SK-N-SH (cell line): Measurements from ENCODE around the gene BLOC1S1. TPM values are rescaled to one million over a fixed set of nuclear protein-coding genes. Genes with fewer than 3 reads are reported as not detected.

Experiments used
- CTCF ChIA-PET: fragments of 300-600, 350-600 bp; formaldehyde crosslinking; extraction: SDS; loops from one replicate; lab custom pipeline; 2021; lab: Yijun Ruan, JAX
- POLR2A ChIA-PET: fragments of 350-600 bp; sonication (Branson Sonifier 250); formaldehyde crosslinking; extraction: SDS; loops from one replicate; lab custom pipeline; 2020; ENCODE audit warnings: antibody characterized with exemption, inconsistent platforms; lab: Yijun Ruan, JAX
- DNase-seq: peaks from one replicate; pipeline ENCODE4 v3.0.0; 2012
- H2AFZ ChIP-seq: fragments of 200-600 bp; sonication (generic); 2 replicates; pipeline ENCODE4 v1.8.1; 2016; ENCODE audit warnings: antibody characterized with exemption, mild to moderate bottlenecking, low read depth
- H3F3A ChIP-seq: fragments of 200-600 bp; sonication (generic); replicated peaks from 2 replicates; pipeline ENCODE3; 2016; ENCODE audit warnings: antibody characterized with exemption, mild to moderate bottlenecking; ENCODE audit not compliant: insufficient read depth
- H3K27ac ChIP-seq, 2 experiments: fragments of 200-500 bp in 1 of 2; fragments of 200-600 bp in 1 of 2; sonication (Bioruptor generic) in 1 of 2; sonication (generic), shearing (Covaris generic) in 1 of 2; 2 replicates each; pipeline versions ENCODE4 v1.5.1 to v1.6.1; 2014 to 2016; ENCODE audit warnings: low read depth in 2 of 2, inconsistent platforms in 1 of 2, low read length in 1 of 2, mild to moderate bottlenecking in 1 of 2, mixed read lengths in 1 of 2
- H3K27me3 ChIP-seq: fragments of 200-600 bp; sonication (generic), shearing (Covaris generic); 2 replicates; pipeline ENCODE4 v1.6.1; 2016; ENCODE audit warnings: mixed run types; ENCODE audit not compliant: insufficient read depth
- H3K36me3 ChIP-seq, 2 experiments: fragments of 200-500 bp in 1 of 2; fragments of 200-600 bp in 1 of 2; sonication (Bioruptor generic) in 1 of 2; sonication (generic) in 1 of 2; replicated peaks in 1 of 2; 2 replicates each; pipeline versions ENCODE3 to v1.5.1; 2014 to 2016; ENCODE audit warnings: low read length in 1 of 2, mild to moderate bottlenecking in 1 of 2; ENCODE audit not compliant: insufficient read depth in 2 of 2, control insufficient read depth in 1 of 2
- H3K4me1 ChIP-seq, 2 experiments: fragments of 200-500 bp in 1 of 2; fragments of 200-600 bp in 1 of 2; sonication (Bioruptor generic) in 1 of 2; sonication (generic), shearing (Covaris generic) in 1 of 2; 2 replicates each; pipeline versions ENCODE4 v1.5.1 to v1.6.1; 2014 to 2016; ENCODE audit warnings: low read depth in 1 of 2, low read length in 1 of 2, mixed run types in 1 of 2; ENCODE audit not compliant: insufficient read depth in 2 of 2, control insufficient read depth in 1 of 2
- H3K4me2 ChIP-seq: fragments of 200-600 bp; sonication (generic), shearing (Covaris generic); 2 replicates; pipeline ENCODE4 v1.6.1; 2017; ENCODE audit warnings: mixed run types
- H3K4me3 ChIP-seq, 2 experiments: fragments of 200-500 bp in 1 of 2; fragments of 200-600 bp in 1 of 2; sonication (Bioruptor generic) in 1 of 2; sonication (generic), shearing (Covaris generic) in 1 of 2; 2 replicates each; pipeline versions ENCODE4 v1.5.1 to v1.8.1; 2014 to 2016; ENCODE audit warnings: low read depth in 2 of 2, inconsistent platforms in 1 of 2, low read length in 1 of 2, mild to moderate bottlenecking in 1 of 2, mixed read lengths in 1 of 2, moderate library complexity in 1 of 2
- H3K79me2 ChIP-seq: fragments of 200-600 bp; sonication (generic); 2 replicates; pipeline ENCODE4 v1.8.1; 2017; ENCODE audit warnings: mild to moderate bottlenecking; ENCODE audit not compliant: insufficient read depth
- H3K9ac ChIP-seq: fragments of 200-600 bp; sonication (generic); 2 replicates; pipeline ENCODE4 v1.6.1; 2017; ENCODE audit warnings: mixed run types
- H3K9me2 ChIP-seq: fragments of 200-600 bp; sonication (generic); 2 replicates; pipeline ENCODE4 v1.6.1; 2017; ENCODE audit warnings: mixed run types
- H3K9me3 ChIP-seq: fragments of 200-600 bp; sonication (generic); 2 replicates; pipeline ENCODE4 v1.6.1; 2017; ENCODE audit warnings: mixed run types, mild to moderate bottlenecking, moderate library complexity
- H4K20me1 ChIP-seq: fragments of 200-600 bp; sonication (generic); 2 replicates; pipeline ENCODE4 v1.6.1; 2017; ENCODE audit warnings: mild to moderate bottlenecking, mixed run types; ENCODE audit not compliant: insufficient read depth
- CHD2 ChIP-seq: fragments of 150-350 bp; IDR thresholded peaks from 2 replicates; pipeline ENCODE4 v1.6.1; 2018; ENCODE audit warnings: low read length; ENCODE audit not compliant: partially characterized antibody
- ELF1 ChIP-seq: IDR thresholded peaks from 2 replicates; pipeline ENCODE4 v1.4.0; 2012
- FOSL2 ChIP-seq: IDR thresholded peaks from 2 replicates; pipeline ENCODE4 v1.4.0; 2012; ENCODE audit warnings: low read depth, mild to moderate bottlenecking, moderate library complexity, borderline replicate concordance
- FOXM1 ChIP-seq: IDR thresholded peaks from 2 replicates; pipeline ENCODE4 v1.4.0; 2012; ENCODE audit warnings: low read depth, mild to moderate bottlenecking
- GATA2 ChIP-seq: sonication (generic); formaldehyde crosslinking; IDR thresholded peaks from 2 replicates; pipeline ENCODE4 v1.5.0; 2020; ENCODE audit warnings: mild to moderate bottlenecking, missing genetic modification reagents
- MEF2A ChIP-seq: IDR thresholded peaks from 2 replicates; pipeline ENCODE4 v1.4.0; 2012; ENCODE audit warnings: low read depth, borderline replicate concordance
- POLR2AphosphoS5 ChIP-seq: IDR thresholded peaks from 2 replicates; pipeline ENCODE4 v1.6.1; 2012; ENCODE audit warnings: low read depth, low read length
- RCOR1 ChIP-seq: fragments of 150-350 bp; IDR thresholded peaks from 2 replicates; pipeline ENCODE4 v1.6.1; 2017; ENCODE audit warnings: antibody characterized with exemption, low read length
- RFX5 ChIP-seq: IDR thresholded peaks from 2 replicates; pipeline ENCODE4 v1.6.1; 2012; ENCODE audit warnings: mild to moderate bottlenecking, improper control_type of control experiment, low read length
- RXRA ChIP-seq: IDR thresholded peaks from 2 replicates; pipeline ENCODE4 v1.4.0; 2012; ENCODE audit warnings: low read depth, mild to moderate bottlenecking, borderline replicate concordance
- SIN3A ChIP-seq: IDR thresholded peaks from 2 replicates; pipeline ENCODE4 v1.6.1; 2012; ENCODE audit warnings: low read depth, mild to moderate bottlenecking, low read length, moderate library complexity, borderline replicate concordance
- SMC3 ChIP-seq: IDR thresholded peaks from 2 replicates; pipeline ENCODE4 v1.6.1; 2012; ENCODE audit warnings: low read depth, low read length, improper control_type of control experiment
- TAF1 ChIP-seq: IDR thresholded peaks from 2 replicates; pipeline ENCODE4 v1.6.1; 2012; ENCODE audit warnings: low read depth, mild to moderate bottlenecking, low read length, moderate library complexity, borderline replicate concordance
- TCF12 ChIP-seq: IDR thresholded peaks from 2 replicates; pipeline ENCODE4 v1.4.0; 2012
- YY1 ChIP-seq: IDR thresholded peaks from 2 replicates; pipeline ENCODE4 v1.4.0; 2012; ENCODE audit warnings: low read depth, mild to moderate bottlenecking
- WGBS: methylation state at CpG from one replicate; pipeline ENCODE4 v1.1.6; 2017; ENCODE audit warnings: low lambda C conversion rate; 5-methylcytosine and 5-hydroxymethylcytosine counted together
- polyA plus RNA-seq, 3 experiments: library from polyadenylated mRNA; depleted of rRNA; stranded (reverse); fragments of >200 nt; gene quantifications; 2 replicates each; pipeline ENCODE4 v1.2.3, GENCODE V29; 2012
- TF ChIP-seq, protein P1 (sequence below): fragments of 150-350 bp; IDR thresholded peaks from 2 replicates; pipeline ENCODE4 v1.6.1; 2017; ENCODE audit warnings: antibody characterized with exemption, low read length, low read depth, borderline replicate concordance
- TF ChIP-seq, protein P2 (sequence below): fragments of 200-600 bp; sonication (generic); IDR thresholded peaks from 2 replicates; pipeline ENCODE4 v1.6.1; 2017; ENCODE audit warnings: antibody characterized with exemption, mild to moderate bottlenecking, moderate library complexity

BLOC1S1 gene
- polyA plus RNA-seq, 1 of the 3 experiments (the other 2 are of a cell fraction): 331 TPM

- H3K4me2 ChIP-seq: no peak overlapping the region
- WGBS: 77% methylated on average over 9 of the region's 9 CpGs
- H3K36me3 ChIP-seq: no peaks in the 10 kb centered on the region
- H4K20me1 ChIP-seq: no peaks in the 10 kb centered on the region
- ChIA-PET CTCF (interaction anchor here (0.9 to 2.0 kb wide), 6 partner anchors 9 to 49 kb away, joined by 3 to 8 read pairs (median 5); partner anchors contain the start of gene BLOC1S1), POLR2A (no interaction called here)
- no peak overlapping the region for H3K9ac ChIP-seq
- H3K9me2 ChIP-seq: no peaks in the 10 kb centered on the region
- no peaks in the 10 kb centered on the region for H3K9me3 ChIP-seq
- H3K4me1 ChIP-seq: peaks cover 12 to 13% of the 10 kb centered on the region in 2 experiments; a peak in 2 of 4 replicates
- H3K79me2 ChIP-seq: no peaks in the 10 kb centered on the region
- H3F3A ChIP-seq: no peaks in the 10 kb centered on the region
- H3K4me3 ChIP-seq: no peak overlapping the region
- DNase-seq: no peak
- no peaks in the 10 kb centered on the region; the same call in 1 of the 2 replicates for H3K27me3 ChIP-seq
- no peak overlapping the region for H2AFZ ChIP-seq
- TF ChIP-seq CHD2 (no peak), SMC3 (no peak), GATA2 (no peak), FOXM1 (no peak), FOSL2 (no peak), RFX5 (no peak), MEF2A (no peak), SIN3A (no peak), TAF1 (no peak), POLR2AphosphoS5 (no peak), RXRA (no peak), TCF12 (no peak), ELF1 (no peak)
- TF ChIP-seq, protein P1, sequence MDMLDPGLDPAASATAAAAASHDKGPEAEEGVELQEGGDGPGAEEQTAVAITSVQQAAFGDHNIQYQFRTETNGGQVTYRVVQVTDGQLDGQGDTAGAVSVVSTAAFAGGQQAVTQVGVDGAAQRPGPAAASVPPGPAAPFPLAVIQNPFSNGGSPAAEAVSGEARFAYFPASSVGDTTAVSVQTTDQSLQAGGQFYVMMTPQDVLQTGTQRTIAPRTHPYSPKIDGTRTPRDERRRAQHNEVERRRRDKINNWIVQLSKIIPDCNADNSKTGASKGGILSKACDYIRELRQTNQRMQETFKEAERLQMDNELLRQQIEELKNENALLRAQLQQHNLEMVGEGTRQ: no peak
- TF ChIP-seq, all 33 proteins: peak for 0
- no peak overlapping the region for H3K27ac ChIP-seq
Measured at GRCh38 chr12:55704824-55705718, 10.8 kb upstream of the BLOC1S1 start.

- ChIA-PET POLR2A (no interaction called here), CTCF (interaction anchor here (0.6 to 2.0 kb wide), 6 partner anchors 10 to 50 kb away, joined by 3 to 8 read pairs (median 6); no protein-coding TSS in a partner anchor)
- no peaks in the 10 kb centered on the region for H3K9me3 ChIP-seq
- no peak for TF ChIP-seq FOSL2
- TF ChIP-seq, protein P1: no peak
- TF ChIP-seq YY1: no peak
- TF ChIP-seq RCOR1: no peak
- TF ChIP-seq, protein P2, sequence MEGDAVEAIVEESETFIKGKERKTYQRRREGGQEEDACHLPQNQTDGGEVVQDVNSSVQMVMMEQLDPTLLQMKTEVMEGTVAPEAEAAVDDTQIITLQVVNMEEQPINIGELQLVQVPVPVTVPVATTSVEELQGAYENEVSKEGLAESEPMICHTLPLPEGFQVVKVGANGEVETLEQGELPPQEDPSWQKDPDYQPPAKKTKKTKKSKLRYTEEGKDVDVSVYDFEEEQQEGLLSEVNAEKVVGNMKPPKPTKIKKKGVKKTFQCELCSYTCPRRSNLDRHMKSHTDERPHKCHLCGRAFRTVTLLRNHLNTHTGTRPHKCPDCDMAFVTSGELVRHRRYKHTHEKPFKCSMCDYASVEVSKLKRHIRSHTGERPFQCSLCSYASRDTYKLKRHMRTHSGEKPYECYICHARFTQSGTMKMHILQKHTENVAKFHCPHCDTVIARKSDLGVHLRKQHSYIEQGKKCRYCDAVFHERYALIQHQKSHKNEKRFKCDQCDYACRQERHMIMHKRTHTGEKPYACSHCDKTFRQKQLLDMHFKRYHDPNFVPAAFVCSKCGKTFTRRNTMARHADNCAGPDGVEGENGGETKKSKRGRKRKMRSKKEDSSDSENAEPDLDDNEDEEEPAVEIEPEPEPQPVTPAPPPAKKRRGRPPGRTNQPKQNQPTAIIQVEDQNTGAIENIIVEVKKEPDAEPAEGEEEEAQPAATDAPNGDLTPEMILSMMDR: peak; percentile 46
- no peaks in the 10 kb centered on the region for H3K9me2 ChIP-seq
- H3K4me3 ChIP-seq: no peak overlapping the region
- no peaks in the 10 kb centered on the region for H3F3A ChIP-seq
- no peaks in the 10 kb centered on the region for H4K20me1 ChIP-seq
- H3K27ac ChIP-seq: no peak overlapping the region
- no peak overlapping the region for H3K9ac ChIP-seq
- no peak overlapping the region for H2AFZ ChIP-seq
- DNase-seq: no peak
- H3K4me2 ChIP-seq: no peak overlapping the region; the same call in 1 of the 2 replicates
- H3K27me3 ChIP-seq: no peaks in the 10 kb centered on the region; the same call in 1 of the 2 replicates
- H3K36me3 ChIP-seq: no peaks in the 10 kb centered on the region
- 68% methylated on average over 5 of the region's 5 CpGs for WGBS
- H3K4me1 ChIP-seq: peaks cover 11 to 12% of the 10 kb centered on the region in 2 experiments; a peak in 2 of 4 replicates
- no peaks in the 10 kb centered on the region for H3K79me2 ChIP-seq
Measured at GRCh38 chr12:55705782-55706402, 10.0 kb upstream of the BLOC1S1 start.
